H9 (cell line): ENCODE measurements around the gene GFI1B. TPM values are rescaled to one million over a fixed set of nuclear protein-coding genes. Genes with fewer than 3 reads are reported as not detected.

ENCODE experiments used
- DNase-seq: peaks from one replicate; pipeline ENCODE4 v3.0.0-alpha.2; 2017
- H2AFZ ChIP-seq: one replicate; pipeline ENCODE4 v1.6.1; 2013; ENCODE audit warnings: mild to moderate bottlenecking, low read length, control low read depth, moderate library complexity
- H2AK5ac ChIP-seq: 2 replicates; pipeline ENCODE4 v1.6.1; 2013; ENCODE audit warnings: low read length, control low read depth, mixed read lengths; ENCODE audit not compliant: insufficient read length
- H2BK120ac ChIP-seq: one replicate; pipeline ENCODE4 v1.6.1; 2013; ENCODE audit warnings: low read depth, mild to moderate bottlenecking, low read length, control low read depth, inconsistent platforms; ENCODE audit not compliant: poor library complexity, severe bottlenecking
- H2BK12ac ChIP-seq: 2 replicates; pipeline ENCODE4 v1.6.1; 2013; ENCODE audit warnings: low read length, control low read depth, mixed read lengths, low read depth; ENCODE audit not compliant: insufficient read length
- H2BK15ac ChIP-seq: 2 replicates; pipeline ENCODE4 v1.6.1; 2013; ENCODE audit warnings: low read depth, low read length, control low read depth
- H2BK20ac ChIP-seq: one replicate; pipeline ENCODE4 v1.6.1; 2013; ENCODE audit warnings: low read depth, mild to moderate bottlenecking, low read length, control low read depth, inconsistent platforms; ENCODE audit not compliant: poor library complexity, severe bottlenecking
- H2BK5ac ChIP-seq: 2 replicates; pipeline ENCODE4 v1.6.1; 2013; ENCODE audit warnings: low read length, control low read depth, mixed read lengths; ENCODE audit not compliant: insufficient read length
- H3K14ac ChIP-seq: 2 replicates; pipeline ENCODE4 v1.6.1; 2013; ENCODE audit warnings: low read length, control low read depth; ENCODE audit not compliant: insufficient read depth
- H3K18ac ChIP-seq: 2 replicates; pipeline ENCODE4 v1.6.1; 2013; ENCODE audit warnings: low read depth, mild to moderate bottlenecking, mixed read lengths, low read length, control low read depth; ENCODE audit not compliant: insufficient read length
- H3K23ac ChIP-seq: 2 replicates; pipeline ENCODE4 v1.6.1; 2013; ENCODE audit warnings: low read length, control low read depth, mixed read lengths, low read depth; ENCODE audit not compliant: insufficient read length
- H3K23me2 ChIP-seq: 2 replicates; pipeline ENCODE4 v1.6.1; 2013; ENCODE audit warnings: low read depth, mild to moderate bottlenecking, mixed read lengths, low read length, control low read depth; ENCODE audit not compliant: insufficient read length, poor library complexity, severe bottlenecking
- H3K27ac ChIP-seq: 2 replicates; pipeline ENCODE4 v1.5.1; 2013; ENCODE audit warnings: low read length, control low read depth, mixed read lengths, low read depth; ENCODE audit not compliant: insufficient read length
- H3K27me3 ChIP-seq: 2 replicates; pipeline ENCODE4 v1.6.1; 2013; ENCODE audit warnings: low read length, control low read depth, inconsistent platforms; ENCODE audit not compliant: insufficient read depth
- H3K4ac ChIP-seq: 2 replicates; pipeline ENCODE4 v1.6.1; 2013; ENCODE audit warnings: low read depth, mild to moderate bottlenecking, control low read depth, inconsistent platforms, low read length, moderate library complexity
- H3K4me1 ChIP-seq: 2 replicates; pipeline ENCODE4 v1.6.1; 2013; ENCODE audit warnings: low read length, control low read depth, inconsistent platforms; ENCODE audit not compliant: insufficient read depth
- H3K4me2 ChIP-seq: 2 replicates; pipeline ENCODE4 v1.6.1; 2013; ENCODE audit warnings: low read length, control low read depth, mixed read lengths; ENCODE audit not compliant: insufficient read length, insufficient read depth
- H3K56ac ChIP-seq: 2 replicates; pipeline ENCODE4 v1.6.1; 2013; ENCODE audit warnings: low read depth, mild to moderate bottlenecking, mixed read lengths, low read length, control low read depth; ENCODE audit not compliant: insufficient read length
- H3K79me1 ChIP-seq: 2 replicates; pipeline ENCODE4 v1.6.1; 2013; ENCODE audit warnings: low read depth, mild to moderate bottlenecking, moderate library complexity, low read length, control low read depth, inconsistent platforms; ENCODE audit not compliant: insufficient read depth, poor library complexity, severe bottlenecking
- H3K79me2 ChIP-seq: 2 replicates; pipeline ENCODE4 v1.6.1; 2013; ENCODE audit warnings: low read length, control low read depth, inconsistent platforms; ENCODE audit not compliant: insufficient read depth
- H3K9ac ChIP-seq: 2 replicates; pipeline ENCODE4 v1.6.1; 2013; ENCODE audit warnings: low read length, control low read depth, mixed read lengths; ENCODE audit not compliant: insufficient read length; ENCODE audit errors: extremely low read depth
- H3K9me3 ChIP-seq: one replicate; pipeline ENCODE4 v1.6.1; 2013; ENCODE audit warnings: low read depth, low read length, inconsistent platforms; ENCODE audit not compliant: control insufficient read depth
- H3T11ph ChIP-seq: one replicate; pipeline ENCODE4 v1.6.1; 2013; ENCODE audit warnings: mild to moderate bottlenecking, low read length, control low read depth, inconsistent platforms
- H4K20me1 ChIP-seq: one replicate; pipeline ENCODE4 v1.6.1; 2013; ENCODE audit not compliant: control insufficient read depth, insufficient read length, insufficient read depth
- H4K5ac ChIP-seq: 2 replicates; pipeline ENCODE4 v1.6.1; 2013; ENCODE audit warnings: low read depth, mild to moderate bottlenecking, mixed read lengths, low read length, control low read depth; ENCODE audit not compliant: insufficient read length
- H4K8ac ChIP-seq: replicated peaks from 2 replicates; pipeline ENCODE4 v1.6.1; 2013; ENCODE audit warnings: low read length, control low read depth, mixed read lengths, low read depth; ENCODE audit not compliant: insufficient read length
- H4K91ac ChIP-seq: 2 replicates; pipeline ENCODE4 v1.6.1; 2013; ENCODE audit warnings: low read depth, mild to moderate bottlenecking, moderate library complexity, mixed read lengths, low read length, control low read depth; ENCODE audit not compliant: insufficient read length
- H3K27ac Mint-ChIP-seq, 3 experiments: 2 replicates in 2 of 3; 3 replicates in 1 of 3; pipeline ENCODE4 v1.8.0; 2020 to 2021; ENCODE audit warnings: mixed read lengths in 3 of 3, mild to moderate bottlenecking in 1 of 3, moderate library complexity in 1 of 3
- H3K27me3 Mint-ChIP-seq: 2 replicates; pipeline ENCODE4 v1.8.0; 2021; ENCODE audit warnings: low read depth, mild to moderate bottlenecking, moderate library complexity, mixed read lengths
- H3K36me3 Mint-ChIP-seq, 3 experiments: 2 replicates in 2 of 3; 3 replicates in 1 of 3; pipeline ENCODE4 v1.8.0; 2020 to 2021; ENCODE audit warnings: low read depth in 3 of 3, mixed read lengths in 3 of 3; ENCODE audit not compliant: insufficient read depth in 1 of 3
- H3K4me1 Mint-ChIP-seq, 2 experiments: 2 replicates each; pipeline ENCODE4 v1.8.0; 2020; ENCODE audit warnings: mixed read lengths in 2 of 2
- H3K4me3 Mint-ChIP-seq, 2 experiments: 2 replicates in 1 of 2; 3 replicates in 1 of 2; pipeline ENCODE4 v1.8.0; 2020 to 2021; ENCODE audit warnings: mild to moderate bottlenecking in 2 of 2, mixed read lengths in 2 of 2, moderate library complexity in 1 of 2
- H3K9me3 Mint-ChIP-seq, 2 experiments: 2 replicates in 1 of 2; 3 replicates in 1 of 2; pipeline ENCODE4 v1.8.0; 2020; ENCODE audit warnings: mild to moderate bottlenecking in 2 of 2, mixed read lengths in 2 of 2, moderate library complexity in 1 of 2
- CTCF ChIP-seq: fragments of 200-600 bp; sonication (generic); conservative IDR thresholded peaks from 3 replicates; pipeline ENCODE4 v1.8.0; 2021; ENCODE audit warnings: antibody characterized with exemption, mild to moderate bottlenecking
- WGBS: extraction: QIAGEN DNeasy Blood & Tissue Kit; methylation state at CpG from one replicate; pipeline ENCODE4 v1.1.7; 2013; ENCODE audit warnings: missing lambda C conversion rate, low lambda C conversion rate, mixed read lengths; ENCODE audit not compliant: insufficient read length; ENCODE audit errors: extremely low coverage; 5-methylcytosine and 5-hydroxymethylcytosine counted together
- total RNA-seq: library from RNA; stranded (reverse); gene quantifications from 2 replicates; pipeline ENCODE4 v1.2.1, GENCODE V29; 2021

The GFI1B gene
- total RNA-seq, 1 experiment from 2014 or later = not detected

- TF ChIP-seq CTCF = no peak
- Mint-ChIP-seq H3K27me3 (peaks cover 58% of the 10 kb centered on the region), H3K36me3 (no peaks in the 10 kb centered on the region), H3K4me1 (no peaks in the 10 kb centered on the region), H3K9me3 (peaks cover 0 to under 1% of the 10 kb centered on the region in 2 experiments; a peak in 3 of 5 replicates), H3K27ac (no peak overlapping the region), H3K4me3 (no peak overlapping the region)
- no peak overlapping the region for H4K5ac ChIP-seq
- no peak overlapping the region for H3K9ac ChIP-seq
- no peak overlapping the region for H3T11ph ChIP-seq
- H2AFZ ChIP-seq = no peak overlapping the region
- H3K4me1 ChIP-seq = no peaks in the 10 kb centered on the region
- H2BK15ac ChIP-seq = no peak overlapping the region
- H4K8ac ChIP-seq = no peak overlapping the region
- no CpG with 5 or more reads among the region's 4 CpGs for WGBS
- no peak overlapping the region for H3K56ac ChIP-seq
- H4K91ac ChIP-seq = no peak overlapping the region
- H3K9me3 ChIP-seq = no peaks in the 10 kb centered on the region
- no peak overlapping the region for H3K23ac ChIP-seq
- no peak overlapping the region for H2BK5ac ChIP-seq
- no peak overlapping the region for H3K18ac ChIP-seq
- no peak for DNase-seq
- no peak overlapping the region for H2BK12ac ChIP-seq
- H3K79me1 ChIP-seq = no peaks in the 10 kb centered on the region
- H3K27ac ChIP-seq = no peak overlapping the region
- no peaks in the 10 kb centered on the region for H3K23me2 ChIP-seq
- H3K4ac ChIP-seq = no peak overlapping the region
- no peaks in the 10 kb centered on the region for H3K27me3 ChIP-seq
- H3K14ac ChIP-seq = no peak overlapping the region
- H2BK120ac ChIP-seq = no peak overlapping the region
- no peaks in the 10 kb centered on the region for H4K20me1 ChIP-seq
- H3K79me2 ChIP-seq = no peaks in the 10 kb centered on the region
- no peak overlapping the region for H3K4me2 ChIP-seq
- no peak overlapping the region for H2AK5ac ChIP-seq
- no peak overlapping the region for H2BK20ac ChIP-seq
Observed at GRCh38 chr9:132985071-132985350, 6.5 kb downstream of the GFI1B start.
